Right ventricle myocardium superior (tissue), 1 donor: ENCODE measurements around the gene GRM4. TPM values are rescaled to one million over a fixed set of nuclear protein-coding genes. Genes with fewer than 3 reads are reported as not detected.

Source experiments
- ATAC-seq: fragments of 200-7000 bp; cut with Tn5 transposase; one replicate; pipeline ENCODE4 v1.9.1; 2020; ENCODE audit warnings: mild to moderate bottlenecking; ENCODE audit not compliant: poor library complexity
- DNase-seq: peaks from one replicate; pipeline ENCODE4 v3.0.0-alpha.2; 2020
- intact Hi-C: fragments of 100-400 bp; cut with DNase I; formaldehyde crosslinking; loops from one replicate; pipeline ENCODE4 v1.11.2; 2022
- microRNA-seq: library from miRNA; unstranded; fragments of <30 nt; microRNA quantifications from one replicate; pipeline ENCODE4 v1.2.0, GENCODE V29; 2020
- total RNA-seq: library from RNA; stranded (reverse); fragmentation: NEBNext Ultra II Directional; extraction: Animal tissue kit (Norgen Biotek cat#: 25700); gene quantifications from one replicate; pipeline ENCODE4 v1.2.1, GENCODE V29; 2021
- donor health status: DM: no; HTN: yes; CAD: no; lungs with severe emphysema.

The GRM4 gene
- total RNA-seq, 1 donor from 2014 or later, result not detected

GRCh38 chr6:33981861-33982260 lies 164.0 kb downstream of the GRM4 start:
- no peak for ATAC-seq
- DNase-seq, result no peak
- intact Hi-C loops, result no loop called here

GRCh38 chr6:33981421-33981820 lies 164.5 kb downstream of the GRM4 start:
- intact Hi-C loops, result no loop called here
- ATAC-seq, result no peak
- DNase-seq, result no peak

GRCh38 chr6:33980176-33981175 lies 165.4 kb downstream of the GRM4 start:
- DNase-seq (no peak), ATAC-seq (no peak)
- intact Hi-C loops, result no loop called here

- no peak for ATAC-seq
- intact Hi-C loops, result no loop called here
These were observed 166.1 kb downstream of the GRM4 start for GRCh38 chr6:33979750-33980149.

GRCh38 chr6:33978412-33979150 lies 167.3 kb downstream of the GRM4 start:
- no peak for DNase-seq
- ATAC-seq, result no peak
- intact Hi-C loops, result no loop called here

More at GRCh38 chr6:33979750-33980149, 166.1 kb downstream of the GRM4 start:
- no peak for DNase-seq

GRCh38 chr6:33977606-33978411 lies 168.1 kb downstream of the GRM4 start:
- no peak for DNase-seq
- intact Hi-C loops, result no loop called here
- no peak for ATAC-seq

GRCh38 chr6:33976437-33977360 lies 169.2 kb downstream of the GRM4 start:
- DNase-seq, result no peak
- ATAC-seq, result no peak
- intact Hi-C loops, result no loop called here

- ATAC-seq (no peak), DNase-seq (no peak)
- intact Hi-C loops, result no loop called here
These were observed 170.0 kb downstream of the GRM4 start for GRCh38 chr6:33975661-33976436.

GRCh38 chr6:33974471-33974870 lies 171.4 kb downstream of the GRM4 start:
- DNase-seq (no peak), ATAC-seq (no peak)
- intact Hi-C loops, result no loop called here

GRCh38 chr6:33974030-33974429 lies 171.9 kb downstream of the GRM4 start:
- ATAC-seq, result no peak
- intact Hi-C loops, result no loop called here
- no peak for DNase-seq

- intact Hi-C loops, result no loop called here
- DNase-seq (no peak), ATAC-seq (no peak)
These were observed 174.3 kb downstream of the GRM4 start for GRCh38 chr6:33971580-33971979.

Small RNAs within 50 kb of the gene (microRNA-seq; reads per million reads assigned to microRNA genes)
- not detected for gene MIR1275

Other genes starting within 250 kb of the GRM4 start
- gene HMGA1, start 90.8 kb upstream of the GRM4 start, total RNA-seq, result 45.7 TPM
- 19.1 TPM for gene SMIM29, start 102.9 kb upstream of the GRM4 start, total RNA-seq
- gene NUDT3, start 246.6 kb upstream of the GRM4 start, total RNA-seq, result 49.6 TPM